Panc1 (cell line): Measurements from ENCODE around the gene ALOXE3. TPM values are rescaled to one million over a fixed set of nuclear protein-coding genes. Genes with fewer than 3 reads are reported as not detected.

Experiments used
- ATAC-seq: fragments of 200-7000 bp; cut with Tn5 transposase; 2 replicates; pipeline ENCODE4 v1.9.1; 2020; ENCODE audit warnings: mild to moderate bottlenecking, moderate library complexity
- BruUV-seq: library from RNA; stranded (reverse); fragments of 400-500 nt; replicated peaks from 2 replicates; lab custom pipeline; 2021; lab: Mats Ljungman, UMichigan
- CTCF ChIA-PET: fragments of 300-600 bp; sonication (Branson Sonifier 250); formaldehyde crosslinking; loops from one replicate; lab custom pipeline; 2022; ENCODE audit warnings: antibody characterized with exemption; lab: Charles Lee
- POLR2A ChIA-PET: fragments of 300-600 bp; sonication (Branson Sonifier 250); formaldehyde crosslinking; loops from one replicate; lab custom pipeline; 2022; ENCODE audit warnings: antibody characterized with exemption; lab: Charles Lee
- DNase-seq: peaks from one replicate; pipeline ENCODE4 v3.0.0-alpha.2; 2010; ENCODE audit warnings: low read depth, low spot score
- H3K27ac ChIP-seq: 2 replicates; pipeline ENCODE4 v1.5.1; 2011; ENCODE audit warnings: mild to moderate bottlenecking, low read length, inconsistent platforms
- H3K27me3 ChIP-seq: fragments of 200-500 bp; sonication (Bioruptor generic); 2 replicates; pipeline ENCODE4 v1.6.0; 2014; ENCODE audit warnings: low read length, inconsistent platforms; ENCODE audit not compliant: control insufficient read depth, insufficient read depth
- H3K36me3 ChIP-seq: fragments of 200-500 bp; sonication (Bioruptor generic); 2 replicates; pipeline ENCODE4 v1.5.1; 2014; ENCODE audit warnings: inconsistent platforms, mild to moderate bottlenecking, low read length, moderate library complexity; ENCODE audit not compliant: control insufficient read depth, insufficient read depth
- H3K4me1 ChIP-seq: 2 replicates; pipeline ENCODE4 v1.5.1; 2011; ENCODE audit warnings: inconsistent platforms, mild to moderate bottlenecking, low read length, moderate library complexity; ENCODE audit not compliant: control insufficient read depth, insufficient read depth
- H3K4me3 ChIP-seq, 2 experiments: 2 replicates each; pipeline ENCODE4 v1.5.1; 2011 to 2012; ENCODE audit warnings: low read depth in 2 of 2, low read length in 2 of 2, mild to moderate bottlenecking in 2 of 2, inconsistent platforms in 1 of 2, moderate library complexity in 1 of 2
- H3K9me3 ChIP-seq: fragments of 200-500 bp; sonication (Bioruptor generic); 2 replicates; pipeline ENCODE4 v1.5.1; 2014; ENCODE audit warnings: low read depth, mild to moderate bottlenecking, inconsistent platforms, low read length, moderate library complexity; ENCODE audit not compliant: control insufficient read depth, insufficient read depth
- CTCF ChIP-seq: fragments of 450-650 bp; IDR thresholded peaks from 2 replicates; pipeline ENCODE4 v1.5.1; 2017; ENCODE audit warnings: mild to moderate bottlenecking
- POLR2AphosphoS5 ChIP-seq: IDR thresholded peaks from 2 replicates; pipeline ENCODE4 v1.6.1; 2012; ENCODE audit warnings: mild to moderate bottlenecking, low read depth, low read length, moderate library complexity
- REST ChIP-seq, 2 experiments: IDR thresholded peaks; 2 replicates each; pipeline ENCODE4 v1.6.1; 2011 to 2012; ENCODE audit warnings: low read depth in 2 of 2, control low read depth in 1 of 2, low read length in 1 of 2, mild to moderate bottlenecking in 1 of 2, moderate library complexity in 1 of 2; ENCODE audit not compliant: insufficient read depth in 1 of 2
- SIN3A ChIP-seq: IDR thresholded peaks from 2 replicates; pipeline ENCODE4 v1.6.1; 2012; ENCODE audit warnings: low read depth, mild to moderate bottlenecking, low read length, moderate library complexity, borderline replicate concordance; ENCODE audit not compliant: insufficient read depth
- TCF7L2 ChIP-seq: IDR thresholded peaks from 2 replicates; pipeline ENCODE4 v1.6.1; 2011; ENCODE audit warnings: mild to moderate bottlenecking, low read depth, low read length, inconsistent platforms
- in situ Hi-C: cut with HindIII; loops from 2 replicates; pipeline ENCODE4 v1.10.0; 2016; ENCODE audit warnings: low sequenced_read_pairs, low pct_unique_long_range_greater_than_20kb
- intact Hi-C: fragments of 100-400 bp; cut with micrococcal nuclease; formaldehyde crosslinking; loops from one replicate; pipeline ENCODE4 v1.10.0; 2022; ENCODE audit not compliant: unreplicated experiment
- total RNA-seq: library from RNA; stranded (reverse); gene quantifications from one replicate; pipeline ENCODE4 v1.2.1, GENCODE V29; 2021; ENCODE audit not compliant: unreplicated experiment

The ALOXE3 gene
- total RNA-seq, 1 experiment from 2014 or later = 0.46 TPM

GRCh38 chr17:8047769-8048110, 70.6 kb downstream of the ALOXE3 start:
- BruUV-seq = no TSS peak
- ChIA-PET POLR2A (no interaction called here), CTCF (interaction anchor here (0.6 kb wide), 1 partner anchor 311 kb away, joined by 3 read pairs; no protein-coding TSS in a partner anchor)
- ATAC-seq (no peak), DNase-seq (no peak)
- no peak overlapping the region for H3K27ac ChIP-seq
- no peak for TF ChIP-seq SIN3A
- in situ Hi-C loops = no loop called here
- no peak overlapping the region for H3K4me3 ChIP-seq
- no peaks in the 10 kb centered on the region for H3K9me3 ChIP-seq
- no peaks in the 10 kb centered on the region for H3K27me3 ChIP-seq
- intact Hi-C loops = no loop called here
- H3K4me1 ChIP-seq = no peaks in the 10 kb centered on the region
- H3K36me3 ChIP-seq = no peaks in the 10 kb centered on the region

GRCh38 chr17:8046929-8047768, 71.2 kb downstream of the ALOXE3 start:
- ATAC-seq = no peak
- Histone ChIP-seq H3K4me3 (no peak overlapping the region), H3K9me3 (no peaks in the 10 kb centered on the region), H3K36me3 (no peaks in the 10 kb centered on the region), H3K27me3 (no peaks in the 10 kb centered on the region), H3K4me1 (no peaks in the 10 kb centered on the region), H3K27ac (no peak overlapping the region)
- in situ Hi-C loops (no loop called here), intact Hi-C loops (no loop called here)
- CTCF ChIA-PET = interaction anchor here (0.6 kb wide), 1 partner anchor 311 kb away, joined by 3 read pairs; no protein-coding TSS in a partner anchor
- BruUV-seq = no TSS peak
- no peak for DNase-seq
- POLR2A ChIA-PET = no interaction called here
- TF ChIP-seq SIN3A (no peak), REST (IDR thresholded peaks at IDR 0.05; ENCODE audit: insufficient read depth in 1 of 2, low read depth in 2 of 2, low read length in 1 of 2) (no peak), CTCF (no peak), POLR2AphosphoS5 (no peak), TCF7L2 (no peak)
